Fibroblast of pulmonary artery (primary cell): Measurements from ENCODE around the gene MADCAM1.

Source experiments
- DNase-seq: peaks from one replicate; pipeline ENCODE4 v3.0.0-alpha.2; 2010; ENCODE audit warnings: low read depth
- H3K4me3 ChIP-seq: replicated peaks from 2 replicates; pipeline ENCODE4 v1.5.1; 2011; ENCODE audit warnings: low read depth, mild to moderate bottlenecking, control low read depth, low read length, moderate library complexity
- CTCF ChIP-seq: IDR thresholded peaks from 2 replicates; pipeline ENCODE4 v1.5.1; 2011; ENCODE audit warnings: mild to moderate bottlenecking, control low read depth, low read length, inconsistent platforms; ENCODE audit errors: missing control alignments

The MADCAM1 gene

GRCh38 chr19:484494-484893, 11.8 kb upstream of the MADCAM1 start:
- DNase-seq, result no peak
- TF ChIP-seq CTCF, result no peak
- H3K4me3 ChIP-seq, result no peak overlapping the region

GRCh38 chr19:485077-485476, 11.2 kb upstream of the MADCAM1 start:
- no peak for DNase-seq
- TF ChIP-seq CTCF, result no peak
- H3K4me3 ChIP-seq, result no peak overlapping the region

GRCh38 chr19:485583-486236, 10.6 kb upstream of the MADCAM1 start:
- TF ChIP-seq CTCF, result no peak
- no peak overlapping the region for H3K4me3 ChIP-seq
- no peak for DNase-seq

- TF ChIP-seq CTCF, result no peak
- peak; percentile 96 for DNase-seq
- H3K4me3 ChIP-seq, result peak overlapping the region; percentile 87
Measured at GRCh38 chr19:488505-489417, 7.5 kb upstream of the MADCAM1 start.

GRCh38 chr19:489418-490196, 6.7 kb upstream of the MADCAM1 start:
- peak; percentile 31 for DNase-seq
- H3K4me3 ChIP-seq, result peak overlapping the region; percentile 87
- TF ChIP-seq CTCF, result no peak

GRCh38 chr19:491146-491741, 5.0 kb upstream of the MADCAM1 start:
- DNase-seq, result peak; percentile 18
- no peak overlapping the region for H3K4me3 ChIP-seq
- TF ChIP-seq CTCF, result no peak
